HG03045 (cell line): ENCODE measurements around the gene CLDN25.

ENCODE experiments used
- ATAC-seq: cut with Tn5 transposase; IDR thresholded peaks from one replicate; pipeline ENCODE4 v1.9.1; 2021; ENCODE audit warnings: mild to moderate bottlenecking, moderate library complexity; ENCODE audit not compliant: unreplicated experiment

CLDN25 gene

GRCh38 chr11:113806406-113806805 lies 26.8 kb downstream of the CLDN25 start:
- no peak for ATAC-seq

- no peak for ATAC-seq
Observed at GRCh38 chr11:113808931-113809330, 29.3 kb downstream of the CLDN25 start.

GRCh38 chr11:113814181-113814580 lies 34.6 kb downstream of the CLDN25 start:
- no peak for ATAC-seq

- ATAC-seq, result no peak
Observed at GRCh38 chr11:113817162-113817561, 37.6 kb downstream of the CLDN25 start.

- ATAC-seq, result no peak
Observed at GRCh38 chr11:113817626-113818025, 38.0 kb downstream of the CLDN25 start.

GRCh38 chr11:113818426-113818825 lies 38.8 kb downstream of the CLDN25 start:
- no peak for ATAC-seq

- ATAC-seq, result no peak
Observed at GRCh38 chr11:113827477-113827876, 47.9 kb downstream of the CLDN25 start.

GRCh38 chr11:113828191-113828590 lies 48.6 kb downstream of the CLDN25 start:
- no peak for ATAC-seq

- no peak for ATAC-seq
Observed at GRCh38 chr11:113829751-113830150, 50.2 kb downstream of the CLDN25 start.
